ENCODE data around the gene CBX2.

CBX2 gene

DNA sequence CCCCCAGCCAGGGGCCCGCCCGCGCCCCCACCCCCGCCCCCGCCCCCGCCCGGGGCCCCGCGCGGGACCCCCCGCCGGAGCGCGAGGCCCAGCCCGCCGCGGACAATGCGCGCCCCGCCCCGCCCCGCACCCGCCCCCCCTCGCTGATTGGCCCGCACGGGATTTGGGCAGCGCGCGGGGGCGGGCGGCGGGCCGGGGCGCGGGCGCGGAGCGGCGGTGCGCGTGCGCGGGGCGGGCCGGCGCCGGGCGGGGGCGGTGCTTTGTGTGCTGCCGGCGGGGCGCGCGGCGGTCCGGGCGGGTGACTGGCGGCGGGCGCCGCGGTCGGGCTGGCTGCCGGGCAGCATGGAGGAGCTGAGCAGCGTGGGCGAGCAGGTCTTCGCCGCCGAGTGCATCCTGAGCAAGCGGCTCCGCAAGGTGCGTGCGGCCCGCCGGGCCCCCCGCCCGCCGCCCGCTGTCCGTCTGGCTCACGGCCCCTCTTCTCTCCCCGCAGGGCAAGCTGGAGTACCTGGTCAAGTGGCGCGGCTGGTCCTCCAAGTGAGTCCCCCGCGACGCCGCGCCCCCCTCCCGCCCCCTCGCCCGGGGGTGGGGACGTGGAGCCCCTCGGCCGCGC lies at the start of gene CBX2:
CBX2 (plus strand) TSS at position 255 of the 610 bp plus-strand sequence; CDS start at position 343, 88 bp downstream.
- H3K4me3 ChIP-seq (IDR thresholded peaks at IDR 0.05; ENCODE audit: insufficient read depth, low read depth, low read length) = no peak within 1 kb of the TSS
- H3K9ac ChIP-seq = peak within 1 kb of the TSS; percentile 42; the same call in 1 of the 2 replicates
- no peak within 1 kb of the TSS for H3K27ac ChIP-seq
- 0 out of 2 replicates have a peak, but pooled peaks cover 5% of the 10 kb centered on the region for H3K79me2 ChIP-seq (ENCODE audit: insufficient read depth, low read depth)
- peak within 1 kb of the TSS; percentile 91; the same call in 1 of the 2 replicates for H2AFZ ChIP-seq (ENCODE audit: low read depth)
- H3K4me1 ChIP-seq (ENCODE audit: low read depth, poor library complexity, severe bottlenecking) = peaks cover 24% of the 10 kb centered on the region
- H3K27me3 ChIP-seq (ENCODE audit: insufficient read depth, low read depth) = peaks cover 44% of the 10 kb centered on the region
- no peaks in the 10 kb centered on the region for H3K36me3 ChIP-seq (ENCODE audit: insufficient read depth)
- peak within 1 kb of the TSS; percentile 90 for H3K4me2 ChIP-seq
- H4K20me1 ChIP-seq (ENCODE audit: insufficient read depth) = no peaks in the 10 kb centered on the region
- TF ChIP-seq, protein P1, sequence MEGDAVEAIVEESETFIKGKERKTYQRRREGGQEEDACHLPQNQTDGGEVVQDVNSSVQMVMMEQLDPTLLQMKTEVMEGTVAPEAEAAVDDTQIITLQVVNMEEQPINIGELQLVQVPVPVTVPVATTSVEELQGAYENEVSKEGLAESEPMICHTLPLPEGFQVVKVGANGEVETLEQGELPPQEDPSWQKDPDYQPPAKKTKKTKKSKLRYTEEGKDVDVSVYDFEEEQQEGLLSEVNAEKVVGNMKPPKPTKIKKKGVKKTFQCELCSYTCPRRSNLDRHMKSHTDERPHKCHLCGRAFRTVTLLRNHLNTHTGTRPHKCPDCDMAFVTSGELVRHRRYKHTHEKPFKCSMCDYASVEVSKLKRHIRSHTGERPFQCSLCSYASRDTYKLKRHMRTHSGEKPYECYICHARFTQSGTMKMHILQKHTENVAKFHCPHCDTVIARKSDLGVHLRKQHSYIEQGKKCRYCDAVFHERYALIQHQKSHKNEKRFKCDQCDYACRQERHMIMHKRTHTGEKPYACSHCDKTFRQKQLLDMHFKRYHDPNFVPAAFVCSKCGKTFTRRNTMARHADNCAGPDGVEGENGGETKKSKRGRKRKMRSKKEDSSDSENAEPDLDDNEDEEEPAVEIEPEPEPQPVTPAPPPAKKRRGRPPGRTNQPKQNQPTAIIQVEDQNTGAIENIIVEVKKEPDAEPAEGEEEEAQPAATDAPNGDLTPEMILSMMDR (conservative IDR thresholded peaks at IDR 0.05; ENCODE audit: low read depth, low read length) = no peak

DNA sequence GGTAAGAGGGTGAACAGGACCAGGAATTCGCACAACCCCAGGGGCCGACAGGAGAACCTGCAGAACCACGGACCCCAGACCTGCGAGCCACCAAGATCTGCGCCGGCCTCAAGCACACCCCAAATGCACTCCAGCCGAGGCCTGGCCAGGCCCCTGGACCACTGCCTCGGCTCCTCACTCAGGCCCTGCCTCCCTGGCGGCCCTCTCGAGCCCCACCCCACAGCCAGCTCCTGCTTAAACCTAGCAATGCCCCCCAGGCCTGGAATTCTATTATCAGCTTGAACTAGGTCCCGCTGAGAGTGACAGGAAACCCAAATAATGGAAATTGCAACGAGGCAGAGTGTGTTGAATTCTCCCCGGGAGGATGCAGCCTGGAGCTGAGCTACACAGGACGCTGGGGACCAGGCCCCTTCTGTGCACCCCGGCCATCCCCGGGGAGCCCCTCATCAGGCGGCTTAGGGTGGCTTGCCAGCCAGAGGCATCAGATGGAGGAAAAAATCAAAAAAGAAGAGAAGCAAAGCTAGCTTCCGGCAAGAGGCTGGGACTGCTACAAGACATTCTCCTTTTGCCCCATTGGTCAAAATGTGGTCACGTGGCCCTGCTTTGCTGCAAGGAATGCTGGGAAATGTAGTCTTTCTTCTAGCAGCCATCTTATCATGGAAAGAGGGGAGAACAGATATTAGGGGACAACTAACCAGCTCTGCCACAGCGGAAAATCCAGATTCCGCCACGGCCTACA lies 49.6 kb upstream of the CBX2 start:
- H2AFZ ChIP-seq (ENCODE audit: low read depth) = peak overlapping the region; percentile 91
- H3K4me2 ChIP-seq = peak overlapping the region; percentile 34; the same call in 1 of the 2 replicates
- H3K79me2 ChIP-seq (ENCODE audit: insufficient read depth, low read depth) = no peaks in the 10 kb centered on the region
- no peak overlapping the region for H3K9ac ChIP-seq
- H3K4me3 ChIP-seq (IDR thresholded peaks at IDR 0.05; ENCODE audit: insufficient read depth, low read depth, low read length) = no peak overlapping the region
- TF ChIP-seq, protein P1 (conservative IDR thresholded peaks at IDR 0.05; ENCODE audit: low read depth, low read length) = no peak
- H4K20me1 ChIP-seq (ENCODE audit: insufficient read depth) = no peaks in the 10 kb centered on the region
- H3K27ac ChIP-seq = no peak overlapping the region
- H3K36me3 ChIP-seq (ENCODE audit: insufficient read depth) = no peaks in the 10 kb centered on the region
- H3K27me3 ChIP-seq (ENCODE audit: insufficient read depth, low read depth) = peaks cover 28% of the 10 kb centered on the region
- peaks cover 9% of the 10 kb centered on the region for H3K4me1 ChIP-seq (ENCODE audit: low read depth, poor library complexity, severe bottlenecking)

DNA sequence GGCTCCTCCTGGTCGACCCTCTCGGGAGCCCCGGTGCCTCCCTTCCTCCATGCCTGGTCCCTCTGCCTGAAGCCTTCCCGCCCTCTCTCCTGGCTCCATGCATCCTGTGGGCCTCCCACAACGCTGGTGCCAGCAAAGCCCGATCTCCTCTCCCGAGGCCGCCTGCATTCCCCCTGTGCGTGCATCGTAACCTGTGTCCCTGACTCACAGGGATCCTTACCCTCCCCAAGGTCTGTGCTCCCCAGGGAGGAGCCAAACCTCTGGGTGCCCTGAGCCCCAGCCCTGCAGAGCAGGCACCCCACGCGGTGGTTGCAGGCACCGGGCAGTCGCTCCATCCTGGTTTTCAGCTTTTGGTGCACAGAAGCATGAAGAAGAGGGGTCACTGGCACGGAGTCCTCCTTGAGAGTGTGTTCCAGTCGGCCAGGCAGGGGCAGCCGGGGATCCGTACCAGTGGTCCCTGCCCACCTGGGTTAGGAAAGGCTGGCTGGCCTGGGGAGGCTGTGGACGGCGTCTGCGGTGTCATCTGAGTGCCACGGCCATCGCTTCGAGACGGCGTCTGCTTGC lies 49.0 kb upstream of the CBX2 start:
- Histone ChIP-seq H2AFZ (ENCODE audit: low read depth) (peak overlapping the region; percentile 91), H3K36me3 (ENCODE audit: insufficient read depth) (no peaks in the 10 kb centered on the region), H4K20me1 (ENCODE audit: insufficient read depth) (no peaks in the 10 kb centered on the region), H3K27ac (no peak overlapping the region), H3K4me3 (IDR thresholded peaks at IDR 0.05; ENCODE audit: insufficient read depth, low read depth, low read length) (no peak overlapping the region), H3K4me1 (ENCODE audit: low read depth, poor library complexity, severe bottlenecking) (peaks cover 9% of the 10 kb centered on the region), H3K27me3 (ENCODE audit: insufficient read depth, low read depth) (peaks cover 21% of the 10 kb centered on the region; the same call in 1 of the 2 replicates), H3K9ac (no peak overlapping the region), H3K4me2 (peak overlapping the region; percentile 33; the same call in 1 of the 2 replicates), H3K79me2 (ENCODE audit: insufficient read depth, low read depth) (no peaks in the 10 kb centered on the region)
- TF ChIP-seq, protein P1 (conservative IDR thresholded peaks at IDR 0.05; ENCODE audit: low read depth, low read length) = no peak

DNA sequence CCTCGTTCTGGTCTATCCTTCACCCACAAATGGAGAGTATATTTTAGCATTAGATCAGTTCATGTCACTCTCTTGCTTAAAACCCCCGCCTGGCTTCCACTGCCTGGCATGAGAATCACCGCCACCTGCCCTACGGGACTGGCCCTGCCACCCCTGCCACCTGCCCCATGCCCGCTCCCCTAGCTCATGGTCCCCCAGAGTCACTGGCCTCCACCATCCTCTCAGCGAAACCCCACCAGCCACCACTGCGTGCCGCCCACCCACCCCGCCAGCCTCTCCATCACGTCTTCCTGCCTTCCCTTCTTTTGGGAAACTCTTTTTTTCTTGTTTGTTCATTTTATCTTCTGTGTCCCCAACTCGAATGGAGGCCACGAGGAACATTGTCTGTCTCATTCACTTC lies 48.2 kb upstream of the CBX2 start:
- no peak overlapping the region for H2AFZ ChIP-seq (ENCODE audit: low read depth)
- peaks cover 9% of the 10 kb centered on the region for H3K4me1 ChIP-seq (ENCODE audit: low read depth, poor library complexity, severe bottlenecking)
- TF ChIP-seq, protein P1 (conservative IDR thresholded peaks at IDR 0.05; ENCODE audit: low read depth, low read length) = no peak
- H3K27me3 ChIP-seq (ENCODE audit: insufficient read depth, low read depth) = peaks cover 21% of the 10 kb centered on the region; the same call in 1 of the 2 replicates
- no peaks in the 10 kb centered on the region for H4K20me1 ChIP-seq (ENCODE audit: insufficient read depth)
- no peaks in the 10 kb centered on the region for H3K36me3 ChIP-seq (ENCODE audit: insufficient read depth)
- H3K9ac ChIP-seq = no peak overlapping the region
- no peak overlapping the region for H3K27ac ChIP-seq
- H3K79me2 ChIP-seq (ENCODE audit: insufficient read depth, low read depth) = no peaks in the 10 kb centered on the region
- no peak overlapping the region for H3K4me3 ChIP-seq (IDR thresholded peaks at IDR 0.05; ENCODE audit: insufficient read depth, low read depth, low read length)
- no peak overlapping the region for H3K4me2 ChIP-seq
